GM19240 (cell line): ENCODE results near the gene PEX1.
"Not testable (repeated sequence)": the region's sequence is repeated elsewhere in the genome, so short reads cannot be mapped to it uniquely, and the experiment has no call there.

Experiments used
- DNase-seq: peaks from one replicate; pipeline ENCODE4 v3.0.0; 2011; ENCODE audit warnings: low spot score; ENCODE audit not compliant: insufficient read length

The PEX1 gene

GRCh38 chr7:92461027-92462003, 67.0 kb downstream of the PEX1 start:
- peak; percentile 54 for DNase-seq

GRCh38 chr7:92460510-92460909, 67.8 kb downstream of the PEX1 start:
- no peak for DNase-seq

DNA sequence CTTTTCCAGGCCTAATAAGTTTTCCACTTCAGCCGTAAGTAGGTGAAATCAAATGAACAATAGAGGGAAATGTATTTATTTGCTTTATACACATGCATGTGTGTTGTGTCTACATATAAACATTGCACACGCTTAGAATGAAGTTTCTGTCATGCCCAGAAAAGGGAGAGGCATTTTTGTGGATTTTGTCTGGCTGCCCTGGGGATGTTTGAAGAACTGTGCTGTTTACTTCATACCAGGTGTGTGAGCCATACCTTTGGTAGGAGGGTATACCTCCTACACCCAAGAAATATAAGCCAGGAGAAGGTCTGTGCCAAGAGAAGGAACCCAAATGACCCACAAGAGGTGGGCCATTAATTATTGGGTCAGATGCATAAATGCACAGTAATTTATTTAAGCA, 68.2 kb downstream of the PEX1 start:
- DNase-seq, result no peak

GRCh38 chr7:92456236-92456635, 72.1 kb downstream of the PEX1 start:
- no peak for DNase-seq

DNA sequence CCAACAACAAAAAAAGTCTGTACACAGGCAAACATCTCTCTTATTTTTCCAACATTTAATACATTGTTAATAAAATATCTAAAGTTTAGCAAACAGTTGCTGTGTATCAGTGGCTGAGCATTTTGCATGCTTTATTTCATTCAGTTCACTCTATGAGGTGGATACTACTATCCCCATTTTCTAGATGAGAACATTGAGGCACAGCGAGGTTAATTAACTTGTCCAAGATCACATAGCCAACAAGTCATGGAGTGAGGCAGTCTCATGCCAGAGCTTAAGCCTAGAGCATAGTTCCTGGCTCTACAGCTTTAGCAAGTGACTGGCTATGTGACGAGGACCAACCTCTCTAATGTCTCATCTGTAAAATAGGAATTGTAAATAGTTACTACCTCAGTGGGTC, 76.7 kb downstream of the PEX1 start:
- no peak for DNase-seq

DNA sequence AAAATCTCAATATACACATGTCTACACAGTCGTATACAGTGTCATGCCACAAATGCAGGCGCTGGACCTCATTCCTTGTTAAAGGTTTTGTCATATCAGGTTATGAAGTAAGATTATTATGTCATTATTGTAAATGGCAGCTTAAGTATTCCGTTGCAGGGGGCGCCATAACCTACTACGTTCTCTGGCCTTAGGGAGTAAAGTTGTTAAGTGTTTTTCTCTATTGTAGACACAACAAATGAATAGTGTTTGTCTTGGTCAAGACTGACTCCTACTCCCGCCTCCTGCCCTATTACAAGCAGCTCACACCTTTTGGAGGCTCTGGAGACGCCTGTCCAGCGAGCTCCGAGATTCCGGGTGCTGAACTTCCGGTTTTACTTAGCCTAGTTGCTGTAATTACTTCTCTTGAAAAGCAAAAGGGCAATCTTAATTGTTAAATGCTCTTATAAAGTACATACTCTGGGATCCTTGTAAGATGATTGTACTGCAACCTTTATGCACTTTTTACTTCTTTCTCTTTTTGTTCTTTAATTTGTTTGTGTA, 80.0 kb downstream of the PEX1 start:
- DNase-seq, result peak; percentile 36

GRCh38 chr7:92447345-92448204, 80.7 kb downstream of the PEX1 start, which contains the start of gene GATAD1:
Gene GATAD1, plus strand, starts transcription at chr7:92447482. Its CDS starts 248 bp downstream, at chr7:92447730.
- peak; percentile 63 for DNase-seq

- DNase-seq, result no peak
Observed at GRCh38 chr7:92446869-92447344, 81.4 kb downstream of the PEX1 start.

DNA sequence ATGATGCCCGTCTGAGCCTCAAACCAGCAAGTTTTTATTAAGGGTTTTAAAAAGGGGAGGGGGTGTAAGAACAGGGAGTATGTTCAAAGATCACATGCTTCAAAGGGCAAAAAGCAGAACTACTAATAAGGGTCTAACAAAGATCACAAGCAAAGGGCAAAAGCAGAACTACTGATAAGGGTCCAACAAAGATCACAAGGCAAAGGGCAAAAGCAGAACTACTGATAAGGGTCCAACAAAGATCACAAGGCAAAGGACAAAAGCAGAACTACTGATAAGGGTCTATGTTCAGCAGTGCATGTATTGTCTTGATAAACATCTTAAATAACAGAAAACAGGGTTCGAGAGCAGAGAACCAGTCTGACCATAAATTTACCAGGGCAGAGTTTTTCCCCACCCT, 85.6 kb downstream of the PEX1 start:
- DNase-seq, result not testable (repeated sequence)

DNA sequence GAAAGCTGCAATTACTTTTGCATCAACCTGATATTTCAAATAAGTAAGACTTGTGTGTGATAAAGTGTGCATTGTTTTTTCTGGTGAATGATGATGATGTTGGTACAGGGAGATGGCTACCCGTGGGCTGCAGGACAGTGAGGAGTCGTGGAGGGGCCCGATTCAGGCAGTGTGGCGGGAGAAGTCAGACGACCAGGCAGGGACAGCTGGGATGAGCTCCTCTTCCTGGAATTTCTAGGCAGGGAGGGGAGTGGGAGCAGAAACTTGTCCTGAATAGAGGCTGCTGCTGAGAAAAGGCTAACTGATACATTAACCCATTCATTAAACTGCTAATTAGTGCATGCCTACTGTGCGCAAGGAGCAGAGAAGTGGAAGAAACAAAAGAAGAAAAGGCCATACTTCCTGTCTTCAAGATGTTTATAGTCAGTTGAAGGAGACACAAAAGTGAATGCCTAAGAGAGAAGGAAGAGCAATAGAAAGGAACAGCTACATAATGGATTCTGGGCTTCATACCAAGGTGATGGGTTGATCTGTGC, 90.3 kb downstream of the PEX1 start:
- DNase-seq, result no peak
